ENCODE measurements around the gene PCDHGA5.

DNA sequence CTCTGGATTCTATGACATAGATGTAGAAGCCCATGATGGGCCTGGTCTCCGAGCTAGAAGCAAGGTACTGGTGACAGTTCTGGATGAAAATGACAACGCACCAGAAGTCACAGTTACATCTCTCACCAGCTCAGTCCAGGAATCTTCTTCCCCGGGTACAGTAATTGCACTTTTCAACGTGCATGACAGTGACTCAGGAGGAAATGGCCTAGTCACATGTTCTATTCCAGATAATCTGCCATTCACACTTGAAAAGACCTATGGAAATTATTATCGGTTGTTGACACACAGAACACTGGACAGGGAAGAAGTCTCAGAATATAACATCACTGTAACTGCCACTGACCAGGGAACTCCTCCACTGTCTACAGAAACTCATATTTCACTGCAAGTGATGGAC, 7.8 kb upstream of the PCDHGA5 start:
- TF ChIP-seq, protein P1, sequence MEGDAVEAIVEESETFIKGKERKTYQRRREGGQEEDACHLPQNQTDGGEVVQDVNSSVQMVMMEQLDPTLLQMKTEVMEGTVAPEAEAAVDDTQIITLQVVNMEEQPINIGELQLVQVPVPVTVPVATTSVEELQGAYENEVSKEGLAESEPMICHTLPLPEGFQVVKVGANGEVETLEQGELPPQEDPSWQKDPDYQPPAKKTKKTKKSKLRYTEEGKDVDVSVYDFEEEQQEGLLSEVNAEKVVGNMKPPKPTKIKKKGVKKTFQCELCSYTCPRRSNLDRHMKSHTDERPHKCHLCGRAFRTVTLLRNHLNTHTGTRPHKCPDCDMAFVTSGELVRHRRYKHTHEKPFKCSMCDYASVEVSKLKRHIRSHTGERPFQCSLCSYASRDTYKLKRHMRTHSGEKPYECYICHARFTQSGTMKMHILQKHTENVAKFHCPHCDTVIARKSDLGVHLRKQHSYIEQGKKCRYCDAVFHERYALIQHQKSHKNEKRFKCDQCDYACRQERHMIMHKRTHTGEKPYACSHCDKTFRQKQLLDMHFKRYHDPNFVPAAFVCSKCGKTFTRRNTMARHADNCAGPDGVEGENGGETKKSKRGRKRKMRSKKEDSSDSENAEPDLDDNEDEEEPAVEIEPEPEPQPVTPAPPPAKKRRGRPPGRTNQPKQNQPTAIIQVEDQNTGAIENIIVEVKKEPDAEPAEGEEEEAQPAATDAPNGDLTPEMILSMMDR (IDR thresholded peaks at IDR 0.05 in 8 of 11, conservative IDR thresholded peaks at IDR 0.05 in 3 of 11): no peak
- no peak for TF ChIP-seq POLR2A (IDR thresholded peaks at IDR 0.05)

Data from spleen (tissue), 7 donors.